HG03378 (cell line): Measurements from ENCODE around the gene MYPOP.
"Not testable (repeated sequence)": the region's sequence is repeated elsewhere in the genome, so short reads cannot be mapped to it uniquely, and the experiment has no call there.

Source experiments
- ATAC-seq: cut with Tn5 transposase; IDR thresholded peaks from one replicate; pipeline ENCODE4 v1.9.1; 2021; ENCODE audit warnings: mild to moderate bottlenecking, moderate library complexity; ENCODE audit not compliant: unreplicated experiment

Gene MYPOP

DNA sequence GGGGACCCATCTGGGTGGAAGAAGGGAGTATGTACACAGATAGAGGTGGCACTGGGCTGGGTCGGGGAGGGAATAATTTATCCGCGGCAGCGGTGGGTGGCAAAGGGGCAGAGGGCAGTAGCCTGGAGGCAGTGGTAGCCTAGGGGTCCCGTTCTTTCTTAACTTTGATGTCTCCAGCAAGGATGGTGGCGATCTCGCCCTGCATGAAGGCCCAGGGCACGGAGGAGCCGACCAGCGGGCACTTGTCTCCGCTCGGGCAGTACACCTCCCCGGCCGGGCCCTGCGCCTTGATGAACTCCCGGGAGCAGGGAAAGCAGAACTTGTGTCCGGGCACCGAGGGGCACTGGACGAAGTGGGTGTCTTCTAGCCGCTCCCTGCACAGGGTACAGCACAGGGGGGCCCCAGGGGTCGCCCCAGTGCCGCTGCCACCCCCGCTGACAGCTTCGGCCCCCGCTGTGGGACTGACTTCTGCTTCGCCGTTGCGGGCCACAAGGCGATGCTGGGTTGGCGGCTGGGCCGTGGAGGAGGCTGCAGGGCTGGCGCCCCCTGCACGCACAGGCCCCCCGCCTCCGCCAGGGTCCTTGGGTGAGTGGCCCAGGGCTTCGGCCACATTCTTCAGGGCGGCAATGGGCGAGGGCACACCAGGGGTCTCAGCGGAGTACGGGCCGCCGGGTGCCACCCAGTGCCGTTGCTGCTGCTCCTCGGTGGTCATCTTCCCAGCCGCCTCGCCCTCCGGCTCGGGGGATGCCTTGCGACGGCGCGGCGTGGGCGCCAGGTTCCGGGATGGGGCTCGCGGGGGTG lies 18.3 kb downstream of the MYPOP start:
- no peak for ATAC-seq

DNA sequence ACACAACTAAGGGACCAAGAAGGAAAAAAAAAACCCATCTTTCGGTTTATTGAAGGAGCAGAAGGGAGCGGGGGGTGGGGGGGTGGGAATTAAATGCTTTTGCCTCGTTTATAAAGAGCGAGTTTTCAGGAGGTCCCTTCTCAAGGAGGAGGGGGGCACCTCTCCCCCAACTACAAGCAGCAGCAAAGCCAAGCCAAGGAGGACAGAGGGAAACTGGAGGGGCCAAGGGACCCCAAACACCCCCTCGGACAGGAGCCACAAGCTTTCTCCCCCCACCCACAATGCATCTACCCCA lies 18.9 kb downstream of the MYPOP start:
- ATAC-seq = no peak

DNA sequence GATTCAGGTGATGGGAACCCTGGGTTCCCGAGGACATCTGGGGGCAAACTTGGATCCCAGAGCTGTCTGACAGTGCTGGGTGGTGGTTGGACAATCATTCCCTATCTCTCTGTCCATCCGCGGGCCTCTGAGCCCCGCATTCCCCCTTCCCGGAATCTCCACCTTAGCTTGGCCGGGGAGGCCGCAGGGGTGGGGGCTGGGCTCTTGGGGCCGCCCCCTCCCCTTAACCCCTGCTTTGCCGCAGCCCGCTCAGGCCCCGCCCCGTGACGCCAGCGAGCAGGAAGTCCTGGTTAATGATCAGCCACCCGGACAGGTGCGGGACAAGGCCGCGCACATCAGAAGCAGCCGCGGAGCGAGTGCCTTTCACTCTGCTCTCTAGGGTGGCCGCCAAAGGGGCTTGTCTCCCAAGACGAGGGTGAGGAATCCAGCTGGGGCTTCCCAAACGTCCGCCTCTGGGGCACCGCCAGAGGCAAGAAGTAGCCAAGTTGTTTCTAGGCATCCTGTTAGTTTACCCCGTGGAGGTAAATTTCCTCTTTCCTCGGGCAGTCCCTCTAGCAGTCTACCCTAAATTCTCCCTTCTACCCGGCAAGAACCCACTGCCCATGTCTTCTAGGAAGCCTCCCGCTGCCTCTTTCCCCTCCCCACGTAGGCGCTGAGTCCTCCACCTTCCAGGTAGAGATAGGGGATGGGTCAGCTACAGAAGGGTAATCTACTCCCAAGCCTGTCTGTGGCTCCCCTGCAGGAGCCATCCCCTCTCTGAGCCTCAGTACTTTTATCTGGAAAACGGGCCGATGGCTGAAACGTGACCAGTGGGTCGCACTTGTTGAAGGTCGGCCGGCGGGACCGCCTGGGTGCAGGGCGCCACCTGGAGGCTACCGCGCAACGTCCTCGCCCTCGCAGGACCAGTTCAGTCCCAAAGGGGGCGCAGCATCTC lies 19.5 kb downstream of the MYPOP start:
- ATAC-seq = no peak

DNA sequence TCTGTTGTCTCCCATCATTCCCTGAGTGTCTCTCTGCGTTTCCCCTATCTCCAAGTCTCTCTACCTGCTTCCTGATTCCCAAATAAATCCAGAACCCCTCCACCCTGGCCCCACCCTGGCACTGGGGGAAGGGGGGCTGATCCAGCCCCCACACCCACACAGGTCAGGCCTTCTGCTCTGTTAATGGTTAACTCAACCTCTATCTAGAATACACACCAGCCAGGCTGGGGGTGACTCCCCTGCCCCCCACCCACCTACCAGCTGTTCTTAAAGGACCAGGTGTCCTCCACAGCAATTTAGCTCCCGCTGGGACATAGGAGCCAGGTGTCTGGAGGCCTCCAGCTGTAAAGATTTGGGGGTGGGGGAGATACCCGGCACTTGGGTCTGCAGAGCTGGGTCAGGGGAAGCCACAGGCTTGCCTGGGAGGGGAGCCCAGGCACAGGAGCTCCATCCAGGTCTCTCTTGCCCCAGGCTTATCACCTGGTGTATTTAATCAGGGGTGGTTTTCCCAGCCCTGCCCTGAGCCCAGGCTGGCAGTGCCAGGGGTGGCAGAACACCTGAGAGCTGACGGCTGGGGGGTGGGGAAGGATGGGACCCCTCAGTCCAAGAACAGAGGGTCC lies 20.4 kb downstream of the MYPOP start:
- ATAC-seq = no peak

DNA sequence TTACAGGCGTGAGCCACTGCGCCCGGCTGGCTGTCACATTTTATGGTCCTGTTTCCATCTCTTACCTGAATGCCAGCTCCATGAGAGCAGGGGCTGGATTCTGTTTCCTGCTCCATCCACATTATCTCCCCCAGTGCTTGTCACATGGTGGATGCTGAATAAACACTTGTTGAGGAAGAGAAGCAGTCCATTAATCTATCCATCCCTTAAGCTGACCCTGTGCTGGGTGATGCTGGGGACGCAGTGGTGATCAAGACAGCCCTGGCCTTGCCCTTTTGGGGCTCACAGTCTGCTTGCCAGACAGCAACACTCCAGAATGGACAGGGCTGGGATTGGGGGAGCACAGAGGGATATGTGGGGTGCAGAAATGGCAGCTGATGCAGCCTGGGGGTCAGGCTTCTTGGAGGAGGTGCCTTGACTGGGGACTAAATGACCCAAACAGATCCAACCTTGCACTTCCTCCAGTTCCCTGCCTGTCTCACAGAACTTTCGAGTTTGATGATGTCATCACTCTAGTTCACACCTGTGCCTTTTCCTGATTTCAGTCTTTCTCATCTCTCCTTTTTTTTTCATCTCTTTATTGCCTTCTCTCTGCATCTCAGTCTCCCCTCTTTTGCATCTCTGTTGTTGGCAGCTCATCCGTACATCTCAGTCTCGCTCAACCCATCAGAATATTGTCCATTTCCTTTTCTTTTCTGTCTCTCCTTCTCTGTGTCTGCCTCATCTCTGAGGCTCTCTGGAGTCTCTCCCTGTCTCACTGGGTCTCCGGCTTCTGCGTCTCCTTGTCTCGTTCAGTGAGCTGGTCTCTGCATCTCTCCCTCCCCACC lies 21.1 kb downstream of the MYPOP start:
- no peak for ATAC-seq

DNA sequence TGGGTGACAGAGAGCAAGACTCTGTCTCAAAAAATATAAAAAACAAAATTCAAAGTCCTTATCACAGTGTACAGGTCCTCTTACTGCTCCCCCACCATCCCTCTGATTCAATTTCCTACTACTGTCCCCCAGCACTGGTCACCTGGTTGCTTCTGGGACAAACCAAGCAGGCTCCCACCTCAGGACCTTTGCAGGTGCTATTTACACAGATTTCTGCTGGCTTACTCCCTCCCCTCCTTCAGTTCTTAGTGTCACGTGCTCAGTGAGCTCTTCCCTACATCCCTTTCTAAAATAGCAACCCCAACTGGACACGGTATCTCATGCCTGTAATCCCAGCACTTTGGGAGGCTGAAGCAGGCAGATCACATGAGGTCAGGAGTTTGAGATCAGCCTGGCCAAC lies 22.4 kb downstream of the MYPOP start:
- ATAC-seq = no peak

DNA sequence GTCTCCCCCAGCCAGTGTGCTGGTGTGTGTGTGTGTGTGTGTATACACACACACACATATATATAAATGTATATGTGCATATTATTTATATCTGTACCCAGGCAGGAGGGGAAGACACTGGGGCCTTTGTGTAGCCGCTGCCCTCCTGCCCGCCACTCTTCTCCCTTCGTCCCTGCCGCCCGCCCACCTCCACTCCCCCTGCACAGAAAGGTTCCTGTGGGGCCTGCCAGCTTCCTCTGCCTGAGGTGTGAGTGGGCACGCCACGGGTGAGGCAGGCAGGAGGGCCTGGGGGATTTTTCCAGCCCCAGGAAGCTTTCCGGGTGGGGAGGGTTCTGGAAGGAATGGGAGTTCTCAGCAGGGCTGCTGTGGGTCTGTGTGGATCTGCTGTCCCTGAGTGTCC lies 23.4 kb downstream of the MYPOP start:
- no peak for ATAC-seq

DNA sequence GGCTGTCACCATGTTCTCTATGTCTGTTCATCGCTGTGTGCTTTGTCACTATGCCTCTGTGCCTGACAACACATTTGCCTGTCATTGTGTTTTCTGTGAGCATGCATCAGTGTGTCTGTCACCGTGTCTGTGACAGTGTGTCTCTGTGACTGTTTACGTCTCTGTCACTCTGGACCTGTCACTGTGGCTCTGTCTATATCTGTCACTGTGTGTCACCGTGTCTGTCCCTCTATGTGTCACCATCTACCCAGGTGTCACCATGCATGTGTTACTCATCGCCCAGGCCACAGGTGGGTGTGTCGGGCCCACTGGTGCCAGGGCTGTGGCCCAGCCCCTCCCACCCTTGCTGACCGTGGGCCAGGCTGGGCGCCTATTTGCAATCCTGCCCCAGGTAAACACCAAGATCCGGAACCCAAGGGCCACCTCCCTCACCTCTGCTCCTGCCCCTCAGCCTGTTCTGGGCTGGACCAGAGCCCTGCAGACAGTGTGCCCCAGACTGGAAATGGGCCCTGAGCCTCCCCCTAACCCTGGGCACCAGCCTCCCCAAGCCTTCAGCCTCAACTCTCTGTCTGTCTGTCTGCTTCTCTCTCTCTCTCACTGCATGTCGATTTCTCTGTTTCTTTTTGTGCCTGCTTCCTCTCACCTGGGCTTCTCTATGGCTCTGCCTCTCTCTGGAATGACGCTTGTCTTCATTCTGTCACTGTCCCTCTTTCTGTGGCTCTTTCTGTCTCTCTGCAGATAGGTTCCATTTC lies 24.2 kb downstream of the MYPOP start:
- ATAC-seq = no peak

DNA sequence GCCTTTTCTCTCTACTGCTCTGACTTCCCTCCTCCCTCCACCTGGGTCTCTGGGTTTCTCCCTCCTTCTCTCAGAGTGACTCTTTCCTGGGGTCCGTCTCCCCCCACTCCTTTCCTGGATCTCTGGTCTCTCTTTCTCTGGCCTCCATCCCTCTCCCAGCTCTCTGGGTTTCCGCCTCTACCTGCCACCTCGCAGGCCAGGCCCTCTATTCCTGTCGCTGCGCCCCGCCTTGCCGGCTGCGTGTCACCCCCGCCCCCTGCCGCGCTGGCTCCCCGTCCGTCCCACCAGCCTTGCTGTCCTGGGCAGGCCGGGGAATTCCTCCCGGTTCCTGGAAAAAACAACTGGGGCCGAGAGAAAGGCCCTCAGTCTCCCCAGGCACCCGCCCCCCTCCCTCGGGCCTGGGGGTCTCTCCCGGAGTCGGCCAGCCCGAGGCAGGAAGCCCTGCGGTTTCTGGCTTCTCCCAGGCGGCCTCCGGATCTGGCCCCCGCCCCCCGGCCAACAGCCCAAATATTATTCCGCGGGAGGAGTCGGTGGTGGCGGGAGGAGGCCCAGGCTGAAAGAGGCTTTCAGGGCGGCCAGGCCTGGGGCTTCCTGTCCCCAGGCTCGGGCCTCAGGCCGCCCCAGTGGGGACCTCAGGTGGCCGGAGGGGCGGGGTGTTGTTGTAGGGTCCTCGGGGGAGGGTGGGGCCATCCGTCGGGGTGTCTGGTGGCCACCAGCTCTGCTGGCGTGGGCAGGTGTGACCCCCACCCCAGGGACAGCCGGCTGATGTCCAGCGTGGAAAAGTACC lies 25.8 kb downstream of the MYPOP start:
- ATAC-seq = no peak

DNA sequence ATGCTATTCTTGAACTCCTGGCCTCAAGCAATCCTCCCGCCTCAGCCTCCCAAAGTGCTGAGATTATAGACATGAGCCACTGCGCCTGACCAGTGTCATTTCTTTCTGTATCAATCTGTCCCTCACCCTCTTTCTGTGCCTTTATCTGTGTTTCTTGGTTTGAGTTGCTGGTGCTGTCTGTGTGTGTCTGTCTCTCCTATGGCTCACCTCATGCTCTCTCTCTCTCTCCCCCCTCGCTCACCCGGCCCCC lies 26.3 kb downstream of the MYPOP start:
- no peak for ATAC-seq

DNA sequence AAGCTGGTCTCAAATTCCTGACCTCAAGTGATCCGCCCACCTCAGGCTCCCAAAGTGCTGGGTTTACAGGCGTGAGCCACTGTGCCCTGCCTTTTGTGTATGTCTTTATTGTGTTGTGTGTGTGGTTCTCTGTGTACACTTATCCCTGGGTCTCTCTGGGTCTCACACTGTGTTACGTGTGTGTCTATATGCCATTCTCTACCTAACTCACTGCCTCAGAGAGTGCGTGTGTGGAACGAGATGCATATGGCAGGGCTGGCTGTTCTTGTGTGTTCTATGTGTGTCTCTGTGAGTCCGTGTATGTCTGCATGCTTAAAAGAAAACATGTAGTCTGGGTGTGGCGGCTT lies 27.8 kb downstream of the MYPOP start:
- ATAC-seq = no peak

DNA sequence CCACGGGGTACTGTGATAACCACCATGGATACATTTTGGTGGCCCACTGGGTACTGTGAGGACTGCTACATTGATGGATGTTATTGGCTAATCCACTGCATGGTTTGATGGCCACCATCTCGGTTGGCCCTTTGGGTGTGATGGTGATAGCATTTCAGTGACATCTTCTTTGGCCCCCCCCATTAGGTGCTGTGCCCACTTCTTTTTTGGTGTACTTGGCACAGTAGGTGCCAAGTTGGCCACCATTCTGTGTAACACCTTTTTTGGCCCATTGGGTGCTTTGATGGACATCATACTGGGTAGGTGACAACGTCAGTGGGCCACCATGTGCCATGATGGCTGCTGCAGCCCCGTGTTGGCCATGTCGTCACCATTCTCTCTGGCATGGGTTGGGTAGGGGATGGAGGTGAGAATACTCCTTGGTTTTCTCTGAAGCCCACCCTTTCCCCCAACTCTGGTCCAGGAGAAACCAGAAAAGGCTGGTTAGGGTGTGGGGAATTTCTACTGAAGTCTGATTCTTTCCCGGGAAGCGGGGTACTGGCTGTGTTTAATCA lies 29.1 kb downstream of the MYPOP start:
- ATAC-seq = no peak

DNA sequence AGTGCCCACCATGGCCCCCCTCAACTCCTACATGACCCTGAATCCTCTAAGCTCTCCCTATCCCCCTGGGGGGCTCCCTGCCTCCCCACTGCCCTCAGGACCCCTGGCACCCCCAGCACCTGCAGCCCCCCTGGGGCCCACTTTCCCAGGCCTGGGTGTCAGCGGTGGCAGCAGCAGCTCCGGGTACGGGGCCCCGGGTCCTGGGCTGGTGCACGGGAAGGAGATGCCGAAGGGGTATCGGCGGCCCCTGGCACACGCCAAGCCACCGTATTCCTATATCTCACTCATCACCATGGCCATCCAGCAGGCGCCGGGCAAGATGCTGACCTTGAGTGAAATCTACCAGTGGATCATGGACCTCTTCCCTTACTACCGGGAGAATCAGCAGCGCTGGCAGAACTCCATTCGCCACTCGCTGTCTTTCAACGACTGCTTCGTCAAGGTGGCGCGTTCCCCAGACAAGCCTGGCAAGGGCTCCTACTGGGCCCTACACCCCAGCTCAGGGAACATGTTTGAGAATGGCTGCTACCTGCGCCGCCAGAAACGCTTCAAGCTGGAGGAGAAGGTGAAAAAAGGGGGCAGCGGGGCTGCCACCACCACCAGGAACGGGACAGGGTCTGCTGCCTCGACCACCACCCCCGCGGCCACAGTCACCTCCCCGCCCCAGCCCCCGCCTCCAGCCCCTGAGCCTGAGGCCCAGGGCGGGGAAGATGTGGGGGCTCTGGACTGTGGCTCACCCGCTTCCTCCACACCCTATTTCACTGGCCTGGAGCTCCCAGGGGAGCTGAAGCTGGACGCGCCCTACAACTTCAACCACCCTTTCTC lies 30.1 kb downstream of the MYPOP start:
- no peak for ATAC-seq

DNA sequence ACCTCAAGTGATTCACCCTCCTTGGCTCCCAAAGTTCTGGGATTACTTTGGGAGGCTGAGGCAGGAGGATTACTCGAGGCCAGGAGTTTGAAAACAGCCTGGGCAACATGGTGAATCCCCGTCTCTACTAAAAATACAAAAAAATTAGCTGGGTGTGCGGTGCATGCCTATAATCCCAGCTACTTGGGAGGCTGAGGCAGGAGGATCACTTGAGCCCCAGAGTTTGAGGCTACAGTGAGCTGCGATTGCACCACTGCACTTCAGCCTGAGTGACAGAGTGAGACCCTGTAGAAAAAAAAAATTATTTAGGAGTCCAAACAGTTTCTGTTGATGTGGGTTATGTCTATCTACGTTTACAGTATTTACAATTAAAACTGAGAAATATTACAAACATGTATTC lies 31.6 kb downstream of the MYPOP start:
- ATAC-seq = no peak

DNA sequence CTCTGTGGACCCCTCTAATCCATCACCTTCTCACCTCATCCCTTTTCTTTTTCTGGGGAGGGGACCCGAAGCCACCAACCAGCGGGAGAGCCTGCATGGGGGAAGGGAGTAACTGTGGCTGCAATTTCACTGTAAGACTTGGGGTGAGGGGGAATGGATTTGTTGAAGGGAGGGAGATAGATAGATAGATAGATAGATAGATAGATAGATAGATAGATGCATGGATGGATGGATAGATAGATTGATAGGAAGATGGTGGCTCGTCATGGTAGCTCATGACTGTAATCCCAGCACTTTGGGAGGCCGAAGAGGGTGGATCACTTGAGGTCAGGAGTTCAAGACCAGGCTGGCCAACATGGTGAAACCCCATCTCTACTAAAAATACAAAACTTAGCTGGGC lies 35.2 kb downstream of the MYPOP start:
- not testable (repeated sequence) for ATAC-seq

DNA sequence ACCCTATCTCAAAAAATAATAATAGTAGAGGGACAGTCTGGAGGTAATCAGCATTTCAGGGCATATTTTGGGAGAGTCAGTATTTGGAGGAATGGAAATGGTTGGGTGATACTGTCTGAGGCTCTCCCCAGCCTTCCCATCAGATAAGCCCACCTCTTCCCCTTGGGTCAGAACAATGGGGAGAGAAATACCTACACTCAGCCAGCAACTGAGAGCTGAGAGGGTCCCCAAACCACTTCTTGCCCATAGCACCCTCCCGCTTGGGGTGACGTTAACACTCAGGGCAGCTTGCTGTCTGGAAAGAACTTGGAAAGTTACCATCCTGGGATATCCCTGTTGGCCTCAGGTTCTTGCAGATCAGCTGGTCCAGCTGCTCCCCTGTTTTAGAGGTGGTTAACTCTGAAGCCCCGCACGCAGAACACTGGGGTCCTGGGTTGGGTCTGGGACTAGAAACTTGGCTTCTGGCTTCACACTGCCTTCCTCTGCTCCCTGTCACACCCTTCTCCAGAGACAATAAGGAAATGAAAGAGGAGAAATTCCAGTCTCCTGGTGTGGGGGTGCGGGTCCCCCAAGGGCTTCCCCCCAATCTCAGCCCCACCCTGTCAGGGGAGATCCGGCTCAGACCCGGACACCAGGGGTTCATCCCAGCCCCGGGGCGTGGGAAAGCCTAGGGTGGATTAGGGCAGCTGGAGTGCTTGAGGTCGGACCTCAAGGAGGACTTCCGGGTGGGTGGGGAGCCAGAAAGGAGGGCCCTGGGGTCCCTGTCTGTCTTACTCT lies 35.8 kb downstream of the MYPOP start:
- no peak for ATAC-seq

DNA sequence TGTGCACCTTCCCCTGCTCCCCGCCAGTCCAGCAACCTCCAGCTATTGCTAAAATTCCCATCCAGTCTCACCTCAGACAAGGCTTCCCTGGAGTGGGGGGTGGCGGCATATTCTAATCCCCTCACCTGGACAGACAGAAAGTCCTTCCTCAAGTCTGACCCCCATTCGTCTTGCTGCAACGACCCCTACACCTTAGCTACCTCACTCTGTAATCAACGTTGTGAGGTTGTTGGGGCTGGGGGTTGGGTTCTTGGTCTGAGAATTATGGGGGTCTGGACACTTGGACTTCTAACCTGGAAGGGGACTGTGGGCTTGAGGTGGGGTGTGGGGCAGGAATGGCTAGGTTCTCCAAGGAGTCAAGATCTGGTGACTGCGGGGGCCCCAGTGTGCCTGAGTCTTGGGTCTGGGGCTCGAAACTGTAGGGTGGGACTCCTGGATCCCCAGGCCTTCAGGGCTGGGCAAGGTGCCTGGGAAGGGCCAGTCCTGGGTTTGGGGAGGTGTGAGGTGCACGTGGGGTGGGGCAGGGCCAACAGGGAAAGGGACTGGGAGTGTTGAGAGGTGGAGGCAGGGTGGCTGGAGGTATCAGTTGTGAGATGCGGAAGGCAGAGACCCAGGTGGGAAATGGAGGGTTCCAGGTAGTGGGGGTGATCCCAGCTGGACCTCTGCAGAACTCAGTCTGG lies 37.0 kb downstream of the MYPOP start:
- no peak for ATAC-seq
